ENCODE data around the gene FAM200A.
"Not testable (repeated sequence)": the region's sequence is repeated elsewhere in the genome, so short reads cannot be mapped to it uniquely, and the experiment has no call there.

The FAM200A gene

GRCh38 chr7:99551767-99552463 is at the start of gene FAM200A:
TSS of gene FAM200A (minus strand) at chr7:99552114. CDS start at chr7:99548407, 3,707 bp downstream.
- DNase-seq (ENCODE audit: low read depth in 2 of 2), result peak; percentile 68 to 78

- DNase-seq (ENCODE audit: low read depth in 2 of 2), result no peak
Observed at GRCh38 chr7:99599836-99600235, 47.9 kb upstream of the FAM200A start.

GRCh38 chr7:99597762-99598501 is 46.0 kb upstream of the FAM200A start, which contains the start of gene TMEM225B:
TSS of gene TMEM225B (plus strand) at chr7:99598267. CDS start at chr7:99604389, 6,122 bp downstream.
- DNase-seq (ENCODE audit: low read depth in 2 of 2), result no peak

- no peak for DNase-seq (ENCODE audit: low read depth in 2 of 2)
Observed at GRCh38 chr7:99596408-99596955, 44.6 kb upstream of the FAM200A start.

GRCh38 chr7:99594948-99595745 is 43.2 kb upstream of the FAM200A start:
- DNase-seq (ENCODE audit: low read depth in 2 of 2), result no peak

GRCh38 chr7:99588868-99589267 is 37.0 kb upstream of the FAM200A start:
- no peak for DNase-seq (ENCODE audit: low read depth in 2 of 2)

GRCh38 chr7:99580778-99581332 is 28.9 kb upstream of the FAM200A start:
- not testable (repeated sequence) for DNase-seq (ENCODE audit: low read depth in 2 of 2)

GRCh38 chr7:99579956-99580777 is 28.3 kb upstream of the FAM200A start:
- peak; percentile 17 to 29 for DNase-seq (ENCODE audit: low read depth in 2 of 2)

- DNase-seq (ENCODE audit: low read depth in 2 of 2), result no peak
Observed at GRCh38 chr7:99579281-99579955, 27.5 kb upstream of the FAM200A start.

- no peak for DNase-seq (ENCODE audit: low read depth in 2 of 2)
Observed at GRCh38 chr7:99576251-99576650, 24.3 kb upstream of the FAM200A start.

- no peak for DNase-seq (ENCODE audit: low read depth in 2 of 2)
Observed at GRCh38 chr7:99573257-99573656, 21.3 kb upstream of the FAM200A start.

- DNase-seq (ENCODE audit: low read depth in 2 of 2), result no peak
Observed at GRCh38 chr7:99571768-99572167, 19.9 kb upstream of the FAM200A start.

GRCh38 chr7:99568770-99569169 is 16.9 kb upstream of the FAM200A start:
- DNase-seq (ENCODE audit: low read depth in 2 of 2), result not testable (repeated sequence)

GRCh38 chr7:99563650-99564049 is 11.7 kb upstream of the FAM200A start:
- DNase-seq (ENCODE audit: low read depth in 2 of 2), result no peak

GRCh38 chr7:99562832-99563231 is 10.9 kb upstream of the FAM200A start:
- no peak for DNase-seq (ENCODE audit: low read depth in 2 of 2)

GRCh38 chr7:99562114-99562784 is 10.3 kb upstream of the FAM200A start:
- DNase-seq (ENCODE audit: low read depth in 2 of 2), result no peak

GRCh38 chr7:99561737-99562051 is 9.8 kb upstream of the FAM200A start:
- no peak for DNase-seq (ENCODE audit: low read depth in 2 of 2)

- no peak for DNase-seq (ENCODE audit: low read depth in 2 of 2)
Observed at GRCh38 chr7:99560834-99561736, 9.2 kb upstream of the FAM200A start.
